Duodenal mucosa (tissue), 2 donors: Measurements from ENCODE around the gene EBNA1BP2.
"Not testable (repeated sequence)": the region's sequence is repeated elsewhere in the genome, so short reads cannot be mapped to it uniquely, and the experiment has no call there.

Source experiments
- H3K27ac ChIP-seq: one replicate; pipeline ENCODE4 v1.7.0; 2013; ENCODE audit warnings: low read depth, low read length
- H3K27me3 ChIP-seq, 2 donors: one replicate each; pipeline ENCODE4 v1.7.0; 2013; ENCODE audit warnings: low read length in 2 of 2, control low read depth in 1 of 2; ENCODE audit not compliant: insufficient read depth in 2 of 2, control insufficient read depth in 1 of 2
- H3K36me3 ChIP-seq, 2 donors: one replicate each; pipeline ENCODE4 v1.7.0; 2013; ENCODE audit warnings: low read length in 2 of 2, control low read depth in 1 of 2; ENCODE audit not compliant: insufficient read depth in 2 of 2, control insufficient read depth in 1 of 2
- H3K4me1 ChIP-seq, 2 donors: one replicate each; pipeline ENCODE4 v1.7.0; 2013; ENCODE audit warnings: low read length in 2 of 2, control low read depth in 1 of 2; ENCODE audit not compliant: insufficient read depth in 2 of 2, control insufficient read depth in 1 of 2
- H3K4me3 ChIP-seq, 2 donors: one replicate each; pipeline ENCODE4 v1.7.0; 2013; ENCODE audit warnings: low read length in 2 of 2, low read depth in 1 of 2
- H3K9ac ChIP-seq, 2 donors: one replicate each; pipeline ENCODE4 v1.7.0; 2013; ENCODE audit warnings: low read length in 2 of 2, low read depth in 1 of 2
- H3K9me3 ChIP-seq, 2 donors: one replicate each; pipeline ENCODE4 v1.7.0; 2013; ENCODE audit warnings: low read length in 2 of 2, control low read depth in 1 of 2; ENCODE audit not compliant: control insufficient read depth in 1 of 2

EBNA1BP2 gene

GRCh38 chr1:43144237-43144636 lies 27.9 kb downstream of the EBNA1BP2 start:
- H3K9me3 ChIP-seq: no peaks in the 10 kb centered on the region
- H3K9ac ChIP-seq: no peak overlapping the region
- H3K36me3 ChIP-seq: no peaks in the 10 kb centered on the region
- no peak overlapping the region for H3K4me3 ChIP-seq
- peaks cover 12 to 40% of the 10 kb centered on the region in 2 donors for H3K27me3 ChIP-seq
- H3K27ac ChIP-seq: no peak overlapping the region
- H3K4me1 ChIP-seq: no peaks in the 10 kb centered on the region

GRCh38 chr1:43143441-43143888 lies 28.6 kb downstream of the EBNA1BP2 start:
- Histone ChIP-seq H3K36me3 (no peaks in the 10 kb centered on the region), H3K9me3 (no peaks in the 10 kb centered on the region), H3K4me1 (no peaks in the 10 kb centered on the region), H3K27ac (no peak overlapping the region), H3K27me3 (peaks cover 7 to 37% of the 10 kb centered on the region in 2 donors), H3K9ac (no peak overlapping the region), H3K4me3 (no peak overlapping the region)

GRCh38 chr1:43140583-43140982 lies 31.5 kb downstream of the EBNA1BP2 start:
- Histone ChIP-seq H3K4me3 (no peak overlapping the region), H3K4me1 (no peaks in the 10 kb centered on the region), H3K9me3 (no peaks in the 10 kb centered on the region), H3K9ac (no peak overlapping the region), H3K36me3 (no peaks in the 10 kb centered on the region), H3K27me3 (peaks cover 2 to 19% of the 10 kb centered on the region in 2 donors), H3K27ac (no peak overlapping the region)

GRCh38 chr1:43140010-43140409 lies 32.1 kb downstream of the EBNA1BP2 start:
- Histone ChIP-seq H3K27me3 (peaks cover 2 to 14% of the 10 kb centered on the region in 2 donors), H3K27ac (no peak overlapping the region), H3K9me3 (no peaks in the 10 kb centered on the region), H3K9ac (no peak overlapping the region), H3K36me3 (no peaks in the 10 kb centered on the region), H3K4me3 (no peak overlapping the region), H3K4me1 (no peaks in the 10 kb centered on the region)

GRCh38 chr1:43139295-43139694 lies 32.8 kb downstream of the EBNA1BP2 start:
- H3K9me3 ChIP-seq, H3K27me3 ChIP-seq, H3K36me3 ChIP-seq, H3K9ac ChIP-seq, H3K4me1 ChIP-seq, H3K4me3 ChIP-seq, H3K27ac ChIP-seq: not testable (repeated sequence)

GRCh38 chr1:43137445-43138052 lies 34.5 kb downstream of the EBNA1BP2 start:
- no peaks in the 10 kb centered on the region for H3K27me3 ChIP-seq
- H3K36me3 ChIP-seq: no peaks in the 10 kb centered on the region
- H3K4me1 ChIP-seq: no peaks in the 10 kb centered on the region
- no peak overlapping the region for H3K4me3 ChIP-seq
- H3K9me3 ChIP-seq: no peaks in the 10 kb centered on the region
- H3K27ac ChIP-seq: no peak overlapping the region
- no peak overlapping the region for H3K9ac ChIP-seq

GRCh38 chr1:43135857-43136781 lies 36.0 kb downstream of the EBNA1BP2 start:
- H3K9ac ChIP-seq: no peak overlapping the region
- H3K27ac ChIP-seq: no peak overlapping the region
- no peaks in the 10 kb centered on the region for H3K9me3 ChIP-seq
- no peaks in the 10 kb centered on the region for H3K36me3 ChIP-seq
- no peaks in the 10 kb centered on the region for H3K27me3 ChIP-seq
- no peaks in the 10 kb centered on the region for H3K4me1 ChIP-seq
- H3K4me3 ChIP-seq: no peak overlapping the region

- no peak overlapping the region for H3K27ac ChIP-seq
- no peaks in the 10 kb centered on the region for H3K36me3 ChIP-seq
- H3K4me3 ChIP-seq: no peak overlapping the region
Measured at GRCh38 chr1:43134640-43135039, 37.5 kb downstream of the EBNA1BP2 start.

GRCh38 chr1:43134068-43134467 lies 38.0 kb downstream of the EBNA1BP2 start:
- Histone ChIP-seq H3K36me3 (no peaks in the 10 kb centered on the region), H3K27ac (no peak overlapping the region), H3K9ac (no peak overlapping the region), H3K9me3 (no peaks in the 10 kb centered on the region), H3K4me1 (no peaks in the 10 kb centered on the region), H3K4me3 (no peak overlapping the region), H3K27me3 (peaks cover 0 to 3% of the 10 kb centered on the region in 2 donors)

More at GRCh38 chr1:43134640-43135039, 37.5 kb downstream of the EBNA1BP2 start:
- Histone ChIP-seq H3K9me3 (no peaks in the 10 kb centered on the region), H3K4me1 (no peaks in the 10 kb centered on the region), H3K9ac (no peak overlapping the region), H3K27me3 (peaks cover 0 to 3% of the 10 kb centered on the region in 2 donors)

- Histone ChIP-seq H3K4me1 (no peaks in the 10 kb centered on the region), H3K9ac (no peak overlapping the region), H3K9me3 (no peaks in the 10 kb centered on the region), H3K36me3 (no peaks in the 10 kb centered on the region), H3K27ac (no peak overlapping the region), H3K27me3 (peaks cover 0 to 3% of the 10 kb centered on the region in 2 donors), H3K4me3 (no peak overlapping the region)
Measured at GRCh38 chr1:43129426-43129825, 42.7 kb downstream of the EBNA1BP2 start.
